ENCODE measurements around the gene ZNF697. TPM values are rescaled to one million over a fixed set of nuclear protein-coding genes. Genes with fewer than 3 reads are reported as not detected.

The ZNF697 gene
- total RNA-seq, 1 donor from 2014 or later: 8.3 TPM

DNA sequence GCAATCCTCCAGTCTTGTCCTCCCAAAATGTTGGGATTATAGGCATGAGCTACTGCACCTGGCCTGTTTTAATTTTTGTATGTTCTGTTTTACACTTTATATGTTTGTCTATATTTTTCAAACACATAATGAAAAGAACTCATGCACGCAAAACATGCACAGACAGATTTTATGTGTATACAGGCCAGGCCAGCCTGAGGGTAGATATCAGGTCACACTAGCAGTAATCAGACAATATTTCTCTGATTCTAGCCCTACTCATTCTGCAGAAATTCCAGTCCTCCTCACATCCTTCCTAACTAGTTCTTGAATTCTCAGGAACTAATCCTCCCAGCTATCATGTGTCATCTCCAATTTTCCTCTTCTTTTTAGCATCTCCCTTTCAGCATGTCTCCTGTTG lies 35.8 kb upstream of the ZNF697 start:
- H3K27ac Mint-ChIP-seq: no peak overlapping the region
- peaks cover 2% of the 10 kb centered on the region for H3K27me3 Mint-ChIP-seq (ENCODE audit: insufficient read depth, low read depth)
- Histone ChIP-seq H3F3A (ENCODE audit: low read depth) (no peaks in the 10 kb centered on the region), H3K9ac (no peak overlapping the region), H3K79me2 (ENCODE audit: low read depth) (no peaks in the 10 kb centered on the region), H4K20me1 (ENCODE audit: low read depth) (no peaks in the 10 kb centered on the region), H3K36me3 (no peaks in the 10 kb centered on the region), H3K27ac (no peak overlapping the region), H3K4me2 (no peak overlapping the region), H3K9me3 (ENCODE audit: low read depth) (no peaks in the 10 kb centered on the region), H2AFZ (replicated peaks) (peak overlapping the region; percentile 89), H3K27me3 (no peaks in the 10 kb centered on the region), H3K4me3 (no peak overlapping the region), H3K4me1 (peaks cover 23% of the 10 kb centered on the region)
- H3K36me3 Mint-ChIP-seq: no peaks in the 10 kb centered on the region
- H3K9me3 Mint-ChIP-seq: no peaks in the 10 kb centered on the region
- H3K4me3 Mint-ChIP-seq: no peak overlapping the region
- no peak for DNase-seq (ENCODE audit: low spot score)
- H3K4me1 Mint-ChIP-seq: peaks cover 5% of the 10 kb centered on the region
- TF ChIP-seq EZH2 (IDR thresholded peaks at IDR 0.05) (no peak), EZH2phosphoT487 (IDR thresholded peaks at IDR 0.05) (no peak)

DNA sequence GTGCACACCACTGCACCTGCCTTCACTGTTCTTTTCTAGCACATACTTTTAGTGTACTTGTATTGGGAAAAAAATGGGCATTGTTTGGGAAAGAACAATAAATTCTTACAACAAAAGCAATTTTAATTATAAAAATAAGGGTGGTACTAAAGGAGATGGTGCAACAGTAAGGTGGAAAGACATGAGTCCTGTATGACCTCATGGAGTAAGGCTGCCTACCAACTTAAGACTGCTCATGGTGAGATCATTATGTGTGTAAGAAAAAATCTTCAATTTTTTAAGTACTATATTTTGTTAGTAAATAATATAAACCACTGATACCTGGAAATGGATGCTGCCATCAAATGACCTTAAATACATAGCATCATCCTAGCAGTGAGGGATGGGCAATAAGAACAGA lies 34.1 kb upstream of the ZNF697 start:
- no peak overlapping the region for H3K4me3 Mint-ChIP-seq
- peaks cover 4% of the 10 kb centered on the region for H3K27me3 Mint-ChIP-seq (ENCODE audit: insufficient read depth, low read depth)
- no peak for TF ChIP-seq EZH2phosphoT487 (IDR thresholded peaks at IDR 0.05)
- TF ChIP-seq EZH2 (IDR thresholded peaks at IDR 0.05): no peak
- TF ChIP-seq, protein P1, sequence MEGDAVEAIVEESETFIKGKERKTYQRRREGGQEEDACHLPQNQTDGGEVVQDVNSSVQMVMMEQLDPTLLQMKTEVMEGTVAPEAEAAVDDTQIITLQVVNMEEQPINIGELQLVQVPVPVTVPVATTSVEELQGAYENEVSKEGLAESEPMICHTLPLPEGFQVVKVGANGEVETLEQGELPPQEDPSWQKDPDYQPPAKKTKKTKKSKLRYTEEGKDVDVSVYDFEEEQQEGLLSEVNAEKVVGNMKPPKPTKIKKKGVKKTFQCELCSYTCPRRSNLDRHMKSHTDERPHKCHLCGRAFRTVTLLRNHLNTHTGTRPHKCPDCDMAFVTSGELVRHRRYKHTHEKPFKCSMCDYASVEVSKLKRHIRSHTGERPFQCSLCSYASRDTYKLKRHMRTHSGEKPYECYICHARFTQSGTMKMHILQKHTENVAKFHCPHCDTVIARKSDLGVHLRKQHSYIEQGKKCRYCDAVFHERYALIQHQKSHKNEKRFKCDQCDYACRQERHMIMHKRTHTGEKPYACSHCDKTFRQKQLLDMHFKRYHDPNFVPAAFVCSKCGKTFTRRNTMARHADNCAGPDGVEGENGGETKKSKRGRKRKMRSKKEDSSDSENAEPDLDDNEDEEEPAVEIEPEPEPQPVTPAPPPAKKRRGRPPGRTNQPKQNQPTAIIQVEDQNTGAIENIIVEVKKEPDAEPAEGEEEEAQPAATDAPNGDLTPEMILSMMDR (IDR thresholded peaks at IDR 0.05): no peak

DNA sequence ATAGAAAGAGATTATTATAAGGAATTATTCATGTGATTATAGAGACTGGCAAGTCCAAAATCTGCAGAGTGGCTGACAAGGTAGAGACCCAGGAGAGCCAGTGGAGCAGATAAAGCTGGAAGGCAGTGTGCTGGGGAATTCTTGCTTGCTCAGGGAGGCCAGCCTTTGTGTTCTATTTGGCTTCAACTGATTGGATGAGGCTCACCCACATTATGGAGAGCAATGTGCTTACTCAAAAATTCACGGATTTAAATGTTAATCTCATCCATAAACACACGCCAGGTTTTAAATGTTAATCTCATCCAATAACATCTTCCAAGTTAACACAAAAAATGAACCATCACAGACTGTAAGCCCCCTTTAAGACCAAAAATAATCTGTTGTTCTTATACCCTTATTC lies 33.5 kb upstream of the ZNF697 start:
- DNase-seq (ENCODE audit: low spot score): no peak
- Mint-ChIP-seq H3K27me3 (ENCODE audit: insufficient read depth, low read depth) (peaks cover 4% of the 10 kb centered on the region), H3K4me1 (peaks cover 5% of the 10 kb centered on the region), H3K4me3 (no peak overlapping the region), H3K27ac (no peak overlapping the region), H3K9me3 (no peaks in the 10 kb centered on the region), H3K36me3 (no peaks in the 10 kb centered on the region)
- H3K4me1 ChIP-seq: peaks cover 13% of the 10 kb centered on the region
- H3K4me2 ChIP-seq: no peak overlapping the region
- H3K36me3 ChIP-seq: no peaks in the 10 kb centered on the region
- H3F3A ChIP-seq (ENCODE audit: low read depth): no peaks in the 10 kb centered on the region
- H3K79me2 ChIP-seq (ENCODE audit: low read depth): no peaks in the 10 kb centered on the region
- TF ChIP-seq EZH2phosphoT487 (IDR thresholded peaks at IDR 0.05) (no peak), EZH2 (IDR thresholded peaks at IDR 0.05) (no peak)
- TF ChIP-seq, protein P1 (IDR thresholded peaks at IDR 0.05): no peak
- H4K20me1 ChIP-seq (ENCODE audit: low read depth): no peaks in the 10 kb centered on the region
- no peak overlapping the region for H2AFZ ChIP-seq (replicated peaks)
- no peak overlapping the region for H3K9ac ChIP-seq
- H3K27ac ChIP-seq: no peak overlapping the region
- H3K4me3 ChIP-seq: no peak overlapping the region
- no peaks in the 10 kb centered on the region for H3K9me3 ChIP-seq (ENCODE audit: low read depth)
- H3K27me3 ChIP-seq: no peaks in the 10 kb centered on the region

More for the DNA sequence above, 34.1 kb upstream of the ZNF697 start:
- H3K4me3 ChIP-seq: no peak overlapping the region
- H3K36me3 ChIP-seq: no peaks in the 10 kb centered on the region
- H4K20me1 ChIP-seq (ENCODE audit: low read depth): no peaks in the 10 kb centered on the region
- H3K4me2 ChIP-seq: no peak overlapping the region
- Mint-ChIP-seq H3K27ac (no peak overlapping the region), H3K36me3 (no peaks in the 10 kb centered on the region), H3K4me1 (peaks cover 5% of the 10 kb centered on the region), H3K9me3 (no peaks in the 10 kb centered on the region)
- H3K9me3 ChIP-seq (ENCODE audit: low read depth): no peaks in the 10 kb centered on the region
- no peak overlapping the region for H3K9ac ChIP-seq
- H3K4me1 ChIP-seq: peaks cover 13% of the 10 kb centered on the region
- DNase-seq (ENCODE audit: low spot score): no peak
- no peaks in the 10 kb centered on the region for H3K79me2 ChIP-seq (ENCODE audit: low read depth)
- no peaks in the 10 kb centered on the region for H3F3A ChIP-seq (ENCODE audit: low read depth)
- H2AFZ ChIP-seq (replicated peaks): no peak overlapping the region
- H3K27me3 ChIP-seq: no peaks in the 10 kb centered on the region
- H3K27ac ChIP-seq: no peak overlapping the region

DNA sequence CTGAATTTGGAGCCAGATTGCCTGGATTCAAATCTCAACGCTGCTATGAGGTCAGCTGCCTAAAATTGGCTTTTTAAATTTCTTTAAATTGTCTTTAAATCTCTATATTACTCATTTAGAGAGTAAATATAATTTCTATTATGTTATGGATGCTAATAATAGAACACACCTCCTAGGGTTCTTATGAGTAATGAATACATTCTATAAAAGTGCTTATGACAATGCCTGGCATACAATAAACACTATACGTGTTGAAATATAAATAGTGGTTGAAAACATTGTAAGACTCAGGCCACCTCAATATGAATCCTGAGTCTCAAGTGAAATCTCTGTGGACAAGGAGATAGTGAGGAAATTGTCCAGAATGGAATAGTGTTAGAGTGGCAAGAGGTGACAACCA lies 32.7 kb upstream of the ZNF697 start:
- Histone ChIP-seq H3K9me3 (ENCODE audit: low read depth) (no peaks in the 10 kb centered on the region), H3K36me3 (no peaks in the 10 kb centered on the region), H3K4me2 (no peak overlapping the region), H3K27me3 (no peaks in the 10 kb centered on the region), H3K9ac (no peak overlapping the region), H3K27ac (no peak overlapping the region), H2AFZ (replicated peaks) (no peak overlapping the region), H3K4me3 (no peak overlapping the region), H3K79me2 (ENCODE audit: low read depth) (no peaks in the 10 kb centered on the region), H4K20me1 (ENCODE audit: low read depth) (no peaks in the 10 kb centered on the region), H3K4me1 (peaks cover 13% of the 10 kb centered on the region), H3F3A (ENCODE audit: low read depth) (peaks cover 3% of the 10 kb centered on the region)
- H3K36me3 Mint-ChIP-seq: no peaks in the 10 kb centered on the region
- peaks cover 6% of the 10 kb centered on the region for H3K4me1 Mint-ChIP-seq
- no peak overlapping the region for H3K4me3 Mint-ChIP-seq
- H3K27ac Mint-ChIP-seq: no peak overlapping the region
- peaks cover 4% of the 10 kb centered on the region for H3K27me3 Mint-ChIP-seq (ENCODE audit: insufficient read depth, low read depth)
- peaks cover 1% of the 10 kb centered on the region for H3K9me3 Mint-ChIP-seq
- TF ChIP-seq EZH2phosphoT487 (IDR thresholded peaks at IDR 0.05) (no peak), EZH2 (IDR thresholded peaks at IDR 0.05) (no peak)
- TF ChIP-seq, protein P1 (IDR thresholded peaks at IDR 0.05): no peak
- DNase-seq (ENCODE audit: low spot score): no peak

Measured in neural progenitor cell (in vitro differentiated cells).